Stimulated activated CD4-positive, alpha-beta T cell treated with anti-CD3 and anti-CD28 coated beads, Interleukin-1b, Interleukin-23, amount 100 ng/mL, for 24 hours (primary cell): ENCODE results near the gene TRPV5.

Source experiments
- DNase-seq, 4 experiments: peaks; one replicate each; pipeline ENCODE4 v3.0.0-alpha.2; 2020; ENCODE audit warnings: low read depth in 4 of 4, low spot score in 1 of 4

Gene TRPV5

DNA sequence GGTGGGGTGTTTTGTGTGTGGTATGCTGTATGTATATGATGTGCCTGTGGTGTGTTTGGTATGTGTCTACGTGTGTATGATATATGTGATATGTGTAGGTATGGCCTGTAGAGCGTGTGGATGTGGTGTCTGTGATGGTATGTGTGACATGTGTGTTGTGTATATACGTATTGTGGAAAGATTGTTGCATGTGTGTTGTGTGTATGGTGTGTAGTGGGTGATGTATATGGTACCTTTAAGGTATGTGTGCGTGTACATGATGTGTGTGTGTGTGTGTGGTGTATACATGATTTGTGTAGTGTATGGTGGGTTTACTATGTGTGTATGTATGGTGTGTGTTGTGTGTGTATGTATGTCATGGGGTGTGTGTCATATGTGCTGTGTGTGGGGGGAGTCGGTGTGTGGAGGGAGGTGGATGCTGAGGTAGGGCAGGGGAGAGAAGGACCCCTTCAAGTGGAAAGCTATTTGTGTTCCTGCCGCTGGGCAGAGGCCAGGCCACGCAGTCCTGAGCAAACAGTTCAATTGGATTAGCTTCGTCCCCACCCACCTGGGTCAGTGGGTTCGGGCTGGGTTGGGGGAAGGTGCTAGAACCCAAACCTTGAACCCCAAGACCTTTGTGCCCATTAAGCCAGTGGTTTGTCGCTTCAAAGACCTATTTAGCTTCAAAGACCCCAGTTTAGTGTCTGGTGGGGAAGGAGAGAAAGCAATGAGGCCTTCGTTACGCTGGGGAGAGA, 46.1 kb downstream of the TRPV5 start:
- DNase-seq = no peak

DNA sequence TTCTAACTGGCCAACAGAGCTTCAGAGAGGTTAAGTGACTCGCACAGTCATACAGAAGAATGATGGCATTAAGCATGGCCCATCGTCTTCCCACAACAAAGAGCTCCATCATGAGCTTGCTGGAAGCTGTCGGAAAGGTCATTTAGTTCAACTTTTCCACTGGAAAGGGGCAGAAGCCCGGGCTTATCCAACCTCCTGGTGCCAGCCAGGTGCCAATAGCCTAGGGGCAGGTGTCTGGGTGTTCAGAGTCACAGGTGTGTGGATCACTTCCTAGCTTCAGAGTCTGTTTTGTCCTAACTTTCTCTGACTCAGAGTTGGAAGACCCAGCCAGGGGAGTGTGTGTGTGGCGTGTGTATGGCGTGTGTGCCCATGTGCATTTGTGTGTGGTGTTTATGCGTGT, 46.7 kb downstream of the TRPV5 start:
- no peak for DNase-seq

DNA sequence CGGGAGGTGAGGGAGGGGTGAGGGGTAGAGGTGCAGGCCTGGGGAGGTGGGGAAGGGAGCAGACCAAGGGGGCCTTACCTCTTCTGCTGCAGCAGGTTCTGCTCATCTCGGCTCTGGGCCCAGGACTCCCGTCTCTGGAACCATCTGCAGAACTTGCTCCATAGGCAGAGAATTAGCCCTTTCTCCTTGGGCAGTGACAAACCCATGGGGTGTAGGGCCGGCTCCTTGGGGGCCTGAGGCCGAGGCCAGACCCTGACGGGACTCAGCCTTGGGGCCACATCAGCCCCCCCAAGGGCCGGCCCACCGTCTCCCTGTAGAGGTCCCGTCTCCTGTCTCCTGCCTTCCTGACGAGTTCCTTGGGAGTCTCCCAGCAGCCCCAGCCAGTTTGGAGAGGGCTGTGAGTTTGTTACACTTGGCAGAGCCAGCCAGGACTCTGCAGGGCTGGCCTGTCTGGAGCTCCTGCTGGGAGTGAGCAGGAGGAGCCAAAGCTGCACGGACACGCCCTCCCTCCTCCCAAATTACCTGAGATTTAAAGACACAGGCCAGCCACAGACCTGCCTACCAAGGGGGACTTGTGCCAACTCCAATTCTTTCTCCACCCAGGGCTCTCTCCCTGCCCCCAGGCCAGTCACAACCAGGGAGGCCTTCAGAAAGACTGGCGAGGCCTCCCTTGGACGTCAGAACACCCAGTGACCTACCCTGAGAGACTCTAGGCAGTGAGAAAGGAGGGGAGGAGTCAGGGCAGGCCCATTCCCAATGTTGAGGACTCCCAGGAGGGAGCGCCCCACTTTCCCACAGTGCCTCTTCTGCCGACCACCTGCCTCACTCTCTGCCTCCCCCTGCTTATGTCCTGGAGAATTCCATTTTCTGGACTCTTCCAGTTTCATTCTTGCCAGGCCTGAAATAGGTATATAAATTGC, 48.0 kb downstream of the TRPV5 start, which contains the start of gene TRPV6:
TRPV6 (minus strand) TSS at position 435 of the 920 bp plus-strand sequence.
- no peak for DNase-seq

DNA sequence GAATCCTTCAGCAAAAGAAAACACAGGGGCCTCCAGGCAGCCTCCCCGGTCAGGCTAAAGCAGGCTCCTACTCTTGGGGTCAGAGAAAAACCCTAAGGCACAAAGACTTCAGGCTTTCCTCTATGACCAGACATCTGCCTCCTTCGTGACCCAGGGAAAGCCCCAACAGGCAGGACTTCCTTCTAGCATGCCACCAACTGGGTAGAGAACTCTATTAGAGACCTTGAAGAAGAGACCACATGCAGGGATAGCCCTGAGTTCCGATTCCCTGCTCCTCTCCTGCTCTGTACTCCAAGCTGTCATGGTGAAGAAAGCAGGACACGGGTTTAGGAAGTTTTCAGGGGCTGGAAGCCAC, 49.3 kb downstream of the TRPV5 start:
- DNase-seq = no peak

DNA sequence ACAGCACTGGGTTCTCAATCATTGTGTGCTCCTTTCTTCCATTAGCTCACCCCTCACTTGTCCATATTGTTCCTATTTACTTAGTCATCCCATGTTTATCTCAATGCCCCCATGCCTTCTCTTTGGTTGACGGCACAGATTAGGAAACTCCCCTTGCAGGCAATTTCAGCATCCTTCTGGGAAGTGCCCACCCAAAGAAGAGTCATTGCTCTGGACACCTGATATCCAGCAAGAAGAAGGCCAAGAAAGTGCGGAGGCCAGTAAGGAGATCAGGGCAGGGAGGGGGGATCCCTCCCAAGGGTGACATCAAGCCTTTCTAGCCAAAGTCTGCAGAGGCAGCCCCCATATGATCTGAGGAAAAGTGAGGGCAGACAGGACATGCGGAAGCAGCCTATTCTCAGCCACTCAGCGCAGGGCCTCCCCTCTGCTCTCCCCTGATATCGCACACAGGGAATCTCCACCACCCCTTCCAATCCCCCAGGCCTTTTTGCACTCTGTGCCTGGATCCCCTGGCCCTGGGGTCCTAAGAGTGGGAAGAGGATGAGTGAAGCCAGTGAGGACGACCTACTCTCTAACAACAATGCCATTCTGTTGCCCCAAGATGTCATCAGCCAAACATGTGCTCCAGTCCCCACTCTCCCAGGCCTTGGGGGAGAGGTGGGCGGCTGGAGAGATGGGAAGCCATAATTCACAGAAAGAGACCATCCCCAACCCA, 49.8 kb downstream of the TRPV5 start:
- no peak for DNase-seq

DNA sequence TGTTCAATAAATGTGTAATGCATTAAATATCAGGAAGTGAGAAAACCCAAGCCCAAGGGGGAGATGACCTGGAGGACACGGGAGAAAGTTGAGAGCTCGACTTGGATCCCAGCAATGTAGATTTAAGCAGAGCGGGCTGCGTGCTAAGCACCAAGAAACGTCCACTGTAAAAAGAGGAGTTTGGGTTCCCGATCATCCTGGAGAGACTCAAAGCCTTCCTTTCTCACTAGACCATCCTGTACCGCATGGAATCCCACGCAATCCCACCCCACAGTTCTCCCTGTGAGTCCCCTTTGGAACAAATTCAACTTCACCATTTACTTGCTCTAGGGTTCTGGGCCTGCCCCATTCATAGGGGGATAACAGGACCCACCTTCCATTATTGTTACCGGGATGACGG, 50.4 kb downstream of the TRPV5 start:
- no peak for DNase-seq

DNA sequence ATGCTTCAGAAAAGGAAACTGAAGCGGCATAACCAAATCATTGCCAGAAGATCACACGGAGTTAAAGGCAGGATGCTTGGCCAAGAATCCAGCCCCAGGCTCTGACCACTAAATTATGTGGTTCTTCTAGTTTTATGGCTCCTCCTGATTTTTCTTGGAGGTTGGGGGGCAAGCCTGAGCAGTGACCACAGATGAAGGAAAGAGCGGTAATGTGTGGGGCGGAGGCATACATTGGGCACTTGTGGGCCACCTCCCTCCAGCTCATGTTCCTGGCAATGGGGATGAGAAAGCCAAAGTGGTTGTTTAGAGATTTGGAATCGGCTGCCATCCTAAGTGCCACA, 51.2 kb downstream of the TRPV5 start:
- no peak for DNase-seq

DNA sequence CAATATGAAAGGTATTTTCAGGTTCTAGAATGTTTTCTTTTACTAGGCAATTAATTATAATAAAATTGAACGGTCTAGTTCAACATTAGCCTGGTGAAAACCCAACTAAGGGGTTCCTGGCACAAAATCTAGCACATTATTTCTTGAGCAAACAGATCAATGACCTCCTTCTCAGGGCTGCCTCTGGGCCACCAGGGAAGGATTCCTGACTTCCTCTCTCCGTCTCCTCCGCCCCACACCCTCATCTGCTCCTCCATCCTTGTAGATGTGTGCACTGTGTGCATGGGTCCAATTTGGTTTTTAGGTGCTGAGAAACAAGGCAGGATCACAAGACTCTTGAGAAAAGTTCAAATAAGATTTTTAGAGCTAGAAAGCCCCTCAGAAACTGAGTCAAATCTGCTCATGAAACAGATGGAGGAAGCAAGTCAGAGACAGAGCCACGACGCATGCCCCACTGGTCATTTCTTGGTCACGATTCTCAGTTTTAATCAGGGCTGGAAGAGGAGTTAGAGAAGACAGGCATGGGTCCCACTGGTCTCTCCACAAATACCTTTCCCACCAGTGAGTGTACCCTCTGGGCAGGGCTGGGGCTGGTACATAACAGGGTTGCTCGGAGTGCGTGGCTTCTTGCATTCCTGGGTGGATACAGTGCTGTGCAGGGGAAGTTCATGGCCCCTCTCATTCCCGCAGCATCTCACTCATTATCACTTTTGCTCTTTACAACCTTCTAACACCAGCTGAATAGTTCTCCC, 51.8 kb downstream of the TRPV5 start:
- DNase-seq = no peak

DNA sequence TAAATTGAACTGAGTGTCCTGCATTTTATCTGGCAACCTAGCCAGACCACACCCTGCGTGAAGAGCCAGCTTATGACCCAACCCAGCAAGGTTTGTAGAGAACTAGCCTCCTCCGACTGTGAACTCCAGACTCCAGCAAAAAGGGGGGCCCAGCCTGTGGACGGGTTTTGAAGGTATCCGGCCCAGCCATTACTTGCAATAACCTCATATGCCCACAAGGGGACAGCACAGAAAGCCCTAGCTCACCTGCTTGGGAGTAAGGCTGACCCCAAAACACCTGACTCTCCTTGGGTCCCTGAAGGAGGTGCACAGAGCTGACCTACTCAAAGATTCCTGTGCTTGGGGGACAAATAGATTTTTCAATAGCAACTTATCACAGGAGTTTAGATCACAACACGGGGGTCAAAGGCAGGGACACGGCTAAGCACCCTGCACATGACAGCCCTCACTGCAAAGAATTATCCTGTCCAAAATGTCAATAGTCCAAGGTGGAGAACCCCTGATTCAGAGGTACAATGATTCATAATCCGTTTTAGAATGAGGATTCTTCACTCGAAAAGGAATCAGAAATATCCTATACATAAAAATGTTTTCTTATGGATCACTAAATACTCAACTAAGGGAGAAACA, 52.6 kb downstream of the TRPV5 start:
- peak in 1 of 4 experiments; percentile 17 for DNase-seq

DNA sequence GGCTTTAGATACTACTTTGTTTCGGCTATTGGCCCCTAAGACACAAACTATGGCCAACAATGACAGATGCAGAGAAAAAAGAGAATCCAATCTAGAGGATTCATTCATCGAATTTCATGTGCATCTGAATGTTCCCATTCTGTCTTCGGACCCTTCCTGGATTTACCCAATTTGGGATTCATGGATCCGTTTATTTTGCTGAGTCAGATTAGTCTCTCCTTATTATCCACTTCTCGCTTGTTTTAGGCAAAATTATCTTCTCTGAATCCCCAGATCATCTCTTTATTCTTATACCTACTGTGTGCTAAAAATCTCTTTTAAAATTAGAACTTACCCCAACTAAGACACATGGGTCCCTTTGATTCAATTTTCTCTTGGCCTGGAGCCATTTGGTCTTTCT, 54.5 kb downstream of the TRPV5 start:
- no peak for DNase-seq

DNA sequence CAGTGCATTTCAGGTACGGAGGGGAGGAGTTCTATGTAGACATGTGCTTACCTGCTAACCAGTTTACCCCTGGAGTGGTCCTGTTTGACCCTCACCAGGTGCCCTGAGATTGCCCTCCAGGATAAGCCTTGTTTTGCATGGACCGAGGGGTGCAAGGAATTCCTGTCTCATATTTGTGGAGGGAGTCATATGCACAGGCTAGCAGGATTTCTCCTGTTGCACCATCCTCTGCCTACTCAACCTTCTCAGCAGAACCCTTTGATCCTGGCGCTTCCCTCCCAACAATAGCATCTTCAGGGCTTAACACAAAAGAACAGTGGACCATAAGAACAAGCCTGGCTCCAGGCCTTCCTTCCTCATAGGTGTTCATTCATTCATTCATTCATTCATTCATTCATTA, 55.2 kb downstream of the TRPV5 start:
- DNase-seq = no peak

DNA sequence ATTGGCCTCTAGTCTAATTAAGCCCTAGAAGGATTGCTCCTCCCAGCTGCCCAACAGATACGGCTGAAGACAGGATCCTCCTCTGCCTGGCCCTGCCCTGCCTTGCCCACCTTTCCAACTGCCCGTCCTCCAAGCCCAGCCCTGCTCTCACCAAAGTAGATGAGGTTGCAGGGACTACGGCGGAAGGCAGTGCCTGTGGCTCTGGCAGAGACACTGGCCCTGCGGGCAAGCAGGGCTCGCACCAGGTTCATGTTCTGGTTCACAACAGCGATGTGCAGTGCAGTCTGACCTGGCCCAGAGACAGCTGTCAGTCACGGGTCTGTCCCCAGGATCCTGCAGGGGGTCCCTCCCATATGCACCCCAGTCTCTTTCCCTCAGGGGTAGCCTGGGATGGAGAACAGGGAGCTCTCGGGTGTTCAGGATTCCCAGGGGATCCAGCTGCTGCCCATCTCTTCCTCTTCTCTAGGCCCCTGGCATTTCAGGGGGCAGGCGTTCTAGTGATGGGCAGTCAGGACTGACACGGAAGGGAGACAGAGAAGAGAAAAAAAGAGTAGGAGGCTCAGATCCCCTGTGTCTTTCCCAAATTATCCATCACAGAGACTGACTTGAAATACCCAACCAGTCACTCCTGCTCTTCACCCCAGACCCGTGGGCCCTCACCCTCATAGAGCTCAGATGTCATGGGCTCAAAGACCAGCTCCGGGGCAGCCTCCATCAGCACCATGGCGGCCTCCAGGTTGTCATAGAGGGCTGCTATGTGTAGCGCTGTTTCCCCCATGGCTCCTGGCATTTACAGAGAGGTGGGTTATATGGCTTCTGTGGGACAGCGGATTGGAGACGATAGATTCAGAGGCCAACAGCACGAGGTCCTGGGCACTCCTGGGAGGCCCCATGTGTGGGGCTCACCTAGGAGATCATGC, 56.3 kb downstream of the TRPV5 start:
- no peak for DNase-seq

DNA sequence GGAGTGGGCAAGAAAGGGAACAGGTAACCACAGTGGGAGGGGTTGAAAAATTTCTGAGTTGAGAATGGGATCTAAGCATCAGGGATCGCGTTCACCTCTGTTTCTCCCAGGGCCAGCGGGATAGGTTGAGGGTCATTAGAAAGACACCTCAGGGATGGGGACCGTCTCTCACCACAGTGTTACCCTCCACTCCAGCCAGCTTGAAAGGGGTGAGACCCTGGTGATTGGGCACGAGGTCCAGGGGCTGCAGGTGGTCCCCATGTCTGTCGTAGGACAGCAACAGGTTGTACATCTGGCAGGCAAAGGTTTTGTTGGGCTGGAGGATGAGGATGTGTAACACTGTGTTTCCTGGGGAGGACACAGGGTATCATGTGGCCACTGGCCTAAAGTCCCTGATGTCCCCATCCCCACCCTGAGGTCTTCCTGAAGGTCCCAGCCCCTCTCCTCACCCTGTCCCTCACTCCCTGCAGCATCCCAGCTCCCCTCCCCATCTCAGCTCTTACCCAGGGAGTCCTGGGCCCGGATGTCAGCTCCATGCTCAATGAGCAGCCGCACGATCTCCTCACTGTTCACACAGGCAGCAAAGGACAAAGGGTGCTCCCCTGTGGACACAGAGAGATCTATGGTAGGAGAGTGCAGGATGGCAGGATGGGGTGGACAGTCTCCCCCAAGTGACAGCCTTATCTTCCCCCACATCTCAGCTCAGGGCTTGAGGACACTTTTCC, 57.1 kb downstream of the TRPV5 start:
- DNase-seq = no peak

DNA sequence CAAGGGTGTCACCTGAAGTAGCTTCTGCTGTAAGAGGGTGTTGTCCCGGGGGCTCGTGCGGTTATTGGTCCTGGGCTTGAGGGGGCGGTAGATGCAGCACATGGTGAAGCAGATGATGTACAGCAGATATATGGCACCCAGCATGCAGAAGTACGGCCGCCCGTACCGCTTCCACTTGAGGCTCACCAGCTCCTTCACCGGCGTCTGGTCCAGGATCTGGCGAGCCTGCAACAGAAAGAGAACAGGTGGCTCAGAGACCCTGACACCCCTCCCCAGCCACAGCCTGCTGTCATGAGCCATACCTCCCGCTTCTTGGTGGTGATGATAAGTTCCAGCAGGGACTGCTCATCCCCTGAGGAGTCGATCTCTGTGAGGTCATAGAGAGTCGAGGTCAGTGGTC, 58.1 kb downstream of the TRPV5 start:
- no peak for DNase-seq

DNA sequence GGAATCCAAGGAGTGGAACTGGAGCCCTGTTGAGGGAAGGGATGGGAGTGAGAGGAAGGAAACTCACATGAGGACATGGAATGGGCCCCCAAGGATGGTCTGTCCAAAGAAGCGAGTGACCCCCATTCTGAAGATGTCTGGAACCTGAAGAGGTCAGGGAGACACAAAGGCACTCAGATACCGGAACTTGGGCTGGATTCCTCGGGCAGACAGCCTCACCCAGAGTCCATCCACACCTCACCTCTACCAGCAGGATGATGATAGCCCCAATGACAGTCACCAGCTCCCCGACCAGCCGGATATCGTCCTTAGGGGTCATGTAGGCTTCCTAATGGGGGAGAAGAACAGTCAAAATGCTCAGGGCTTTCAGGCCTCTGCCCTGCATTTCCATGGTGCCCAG, 58.7 kb downstream of the TRPV5 start:
- DNase-seq = no peak

DNA sequence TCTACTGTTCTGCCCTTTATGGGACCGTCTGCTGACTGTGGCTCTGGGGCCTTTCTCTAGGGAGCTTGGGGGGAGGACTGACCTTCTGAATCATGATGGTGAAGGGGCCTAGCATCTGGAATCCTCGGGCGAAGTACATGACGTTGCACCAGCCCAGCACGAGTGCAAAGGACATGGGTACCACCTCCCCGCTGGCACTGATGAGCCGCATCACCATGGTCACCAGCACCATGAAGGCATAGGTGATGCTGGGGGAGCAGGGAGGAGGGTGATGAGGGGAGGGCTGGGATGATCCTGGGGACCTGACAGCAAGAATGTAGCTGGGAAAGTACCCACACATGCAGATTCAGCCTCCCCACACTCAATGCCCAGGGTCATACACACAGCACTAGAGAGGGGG, 59.1 kb downstream of the TRPV5 start:
- DNase-seq = no peak

DNA sequence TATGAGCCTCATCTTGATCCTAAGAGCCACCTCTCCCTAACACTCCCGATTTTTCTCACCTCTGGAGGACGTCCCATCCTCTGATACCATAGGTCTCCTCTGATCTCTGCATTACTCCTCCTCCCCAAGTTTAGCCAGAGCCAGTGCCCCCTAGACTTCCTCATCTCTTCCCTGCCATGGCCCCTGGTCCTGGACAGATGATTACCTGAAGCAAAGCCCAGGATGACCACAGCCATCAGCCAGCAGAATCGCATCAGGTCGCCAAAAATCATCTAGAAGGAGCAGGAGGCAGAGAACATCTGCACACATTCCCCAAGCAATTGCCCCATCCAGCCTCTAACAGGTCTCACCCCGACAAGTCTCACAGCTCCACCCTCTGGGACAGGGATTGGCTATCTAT, 59.7 kb downstream of the TRPV5 start:
- no peak for DNase-seq

DNA sequence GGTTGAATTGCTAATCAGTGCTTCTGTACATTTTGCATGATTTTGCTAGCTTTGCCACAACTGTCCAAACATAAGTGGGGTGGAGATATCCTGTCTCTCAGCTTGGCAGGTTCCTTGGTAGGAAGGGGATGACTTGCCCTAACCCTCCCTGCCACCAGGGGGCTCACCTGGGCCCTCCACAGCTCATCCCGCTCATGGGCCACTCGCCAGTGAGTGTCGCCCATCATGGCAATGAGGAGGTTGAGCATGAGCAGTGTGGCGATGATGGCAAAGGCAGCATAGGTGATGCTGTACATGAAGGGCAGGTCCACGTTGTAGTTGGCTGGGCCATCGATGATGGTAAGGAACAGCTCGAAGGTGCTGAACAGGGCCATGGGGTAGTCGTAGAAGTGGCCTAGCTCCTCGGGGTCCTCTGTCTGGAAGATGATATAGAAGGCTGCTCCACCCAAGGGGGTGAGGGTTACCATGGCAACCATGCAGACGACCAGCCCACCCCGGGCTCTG, 60.2 kb downstream of the TRPV5 start:
- DNase-seq = no peak

DNA sequence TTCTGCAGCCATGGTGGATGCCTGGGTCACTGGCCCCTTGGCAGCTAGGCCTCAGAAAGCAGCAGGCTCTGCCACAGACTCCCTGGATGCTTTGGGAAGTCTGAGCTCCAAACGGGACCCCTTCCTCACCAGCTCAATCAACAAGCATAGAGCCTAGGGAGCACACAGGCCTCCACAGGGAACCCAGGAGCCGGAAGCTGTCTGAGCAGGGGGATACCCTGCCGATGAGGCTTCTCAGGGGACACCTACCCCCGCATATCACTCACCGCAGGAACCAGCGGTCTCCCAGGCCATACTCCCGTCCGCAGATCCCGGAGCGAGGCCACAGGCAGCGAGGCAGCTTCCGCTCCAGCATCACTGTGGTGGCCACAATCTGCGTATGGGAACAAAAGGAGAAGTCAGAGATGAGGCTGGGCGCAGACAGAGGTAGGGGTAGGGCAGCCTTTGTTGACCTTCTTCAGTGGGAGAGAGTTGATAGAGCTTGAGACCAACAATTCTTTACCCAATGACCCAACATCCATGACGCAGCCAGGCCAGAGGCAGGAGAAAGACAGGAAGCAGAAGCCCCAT, 61.4 kb downstream of the TRPV5 start:
- no peak for DNase-seq
